ENCODE results near the gene DTX4.

DNA sequence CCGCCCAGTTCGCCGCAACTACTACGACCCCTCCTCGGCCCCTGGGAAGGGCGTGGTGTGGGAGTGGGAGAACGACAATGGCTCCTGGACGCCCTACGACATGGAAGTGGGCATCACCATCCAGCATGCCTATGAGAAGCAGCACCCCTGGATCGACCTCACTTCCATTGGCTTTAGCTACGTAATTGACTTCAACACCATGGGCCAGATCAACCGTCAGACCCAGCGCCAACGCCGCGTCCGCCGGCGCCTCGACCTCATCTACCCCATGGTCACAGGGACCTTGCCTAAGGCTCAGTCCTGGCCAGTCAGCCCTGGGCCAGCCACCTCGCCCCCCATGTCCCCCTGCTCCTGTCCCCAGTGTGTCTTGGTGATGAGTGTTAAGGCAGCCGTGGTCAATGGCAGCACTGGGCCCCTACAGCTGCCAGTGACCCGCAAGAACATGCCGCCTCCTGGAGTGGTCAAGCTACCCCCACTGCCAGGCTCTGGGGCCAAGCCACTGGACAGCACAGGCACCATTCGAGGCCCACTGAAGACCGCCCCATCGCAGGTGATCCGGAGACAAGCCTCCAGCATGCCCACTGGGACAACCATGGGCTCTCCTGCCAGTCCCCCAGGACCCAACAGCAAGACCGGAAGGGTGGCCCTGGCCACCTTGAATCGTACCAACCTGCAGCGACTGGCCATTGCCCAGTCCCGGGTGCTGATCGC, 10.0 kb downstream of the DTX4 start:
- no peak; the same call in 1 of the 2 replicates for TF ChIP-seq POLR2A (IDR thresholded peaks at IDR 0.05; ENCODE audit: low read depth, low read length)
- TF ChIP-seq POLR2AphosphoS5 (IDR thresholded peaks at IDR 0.05; ENCODE audit: low read depth, low read length): no peak
- TF ChIP-seq TAF1 (IDR thresholded peaks at IDR 0.05; ENCODE audit: borderline replicate concordance, low read depth, low read length): no peak
